GM23248 (cell line): Measurements from ENCODE around the gene SULT1C2. TPM values are rescaled to one million over a fixed set of nuclear protein-coding genes. Genes with fewer than 3 reads are reported as not detected.

ENCODE experiments used
- DNase-seq: peaks from one replicate; pipeline ENCODE4 v3.0.0-alpha.2; 2015
- H2AFZ ChIP-seq: fragments of 200-600 bp; sonication (generic); 2 replicates; pipeline ENCODE4 v1.6.1; 2016; ENCODE audit warnings: antibody characterized with exemption
- H3F3A ChIP-seq: fragments of 200-600 bp; sonication (generic); 2 replicates; pipeline ENCODE4 v1.6.1; 2016; ENCODE audit warnings: mild to moderate bottlenecking, antibody characterized with exemption, mixed run types; ENCODE audit not compliant: insufficient read depth
- H3K27ac ChIP-seq: fragments of 200-600 bp; sonication (generic); 2 replicates; pipeline ENCODE4 v1.5.1; 2016; ENCODE audit warnings: mild to moderate bottlenecking
- H3K27me3 ChIP-seq: fragments of 200-600 bp; sonication (generic); replicated peaks from 2 replicates; pipeline ENCODE4 v1.6.1; 2016; ENCODE audit warnings: mild to moderate bottlenecking; ENCODE audit not compliant: insufficient read depth
- H3K36me3 ChIP-seq: fragments of 200-600 bp; sonication (generic); 2 replicates; pipeline ENCODE4 v1.6.1; 2016; ENCODE audit warnings: low read depth, mild to moderate bottlenecking
- H3K4me1 ChIP-seq: fragments of 200-600 bp; sonication (generic); 2 replicates; pipeline ENCODE4 v1.6.1; 2016; ENCODE audit warnings: mild to moderate bottlenecking; ENCODE audit not compliant: insufficient read depth
- H3K4me2 ChIP-seq: fragments of 200-600 bp; sonication (generic); one replicate; pipeline ENCODE4 v1.6.1; 2016; ENCODE audit warnings: mild to moderate bottlenecking; ENCODE audit not compliant: unreplicated experiment
- H3K4me3 ChIP-seq: fragments of 200-600 bp; sonication (generic); 2 replicates; pipeline ENCODE4 v1.5.1; 2016; ENCODE audit warnings: mild to moderate bottlenecking
- H3K79me2 ChIP-seq: fragments of 200-600 bp; sonication (generic); 2 replicates; pipeline ENCODE4 v1.6.1; 2016; ENCODE audit warnings: mild to moderate bottlenecking; ENCODE audit not compliant: insufficient read depth
- H3K9ac ChIP-seq: fragments of 200-600 bp; sonication (generic); 2 replicates; pipeline ENCODE4 v1.6.1; 2016; ENCODE audit warnings: mild to moderate bottlenecking
- H3K9me2 ChIP-seq: fragments of 200-600 bp; sonication (generic); 2 replicates; pipeline ENCODE4 v1.6.1; 2016; ENCODE audit warnings: mixed run types, mild to moderate bottlenecking, moderate library complexity; ENCODE audit not compliant: insufficient read depth
- H3K9me3 ChIP-seq: fragments of 200-600 bp; sonication (generic); one replicate; pipeline ENCODE4 v1.6.1; 2017; ENCODE audit warnings: low read depth
- H4K20me1 ChIP-seq: fragments of 200-600 bp; sonication (generic); 2 replicates; pipeline ENCODE4 v1.6.0; 2016; ENCODE audit not compliant: insufficient read depth
- EZH2 ChIP-seq: fragments of 200-600 bp; sonication (generic); IDR thresholded peaks from 2 replicates; pipeline ENCODE4 v1.6.1; 2018; ENCODE audit warnings: antibody characterized with exemption, mild to moderate bottlenecking; ENCODE audit not compliant: insufficient read depth, poor library complexity, severe bottlenecking
- EZH2phosphoT487 ChIP-seq: fragments of 200-600 bp; sonication (generic); IDR thresholded peaks from 2 replicates; pipeline ENCODE4 v1.6.1; 2018; ENCODE audit warnings: antibody characterized with exemption, moderate library complexity, mild to moderate bottlenecking, low read depth; ENCODE audit not compliant: insufficient read depth
- WGBS, 2 experiments: methylation state at CpG; one replicate each; pipeline ENCODE4 v1.1.6; 2015 to 2017; ENCODE audit warnings: low lambda C conversion rate in 2 of 2, low coverage in 1 of 2; ENCODE audit errors: missing lambda C conversion rate in 2 of 2; 5-methylcytosine and 5-hydroxymethylcytosine counted together
- in situ Hi-C: fragments of 300-500 bp; cut with MboI; formaldehyde crosslinking; loops from 2 replicates; pipeline ENCODE4 v1.15.0; 2020
- polyA plus RNA-seq: library from polyadenylated mRNA; unstranded; fragments of >200 nt; fragmentation: Nextera tagmentation; extraction: Ambion mirVana; gene quantifications from 2 replicates; pipeline ENCODE4 v1.2.1, GENCODE V29; 2016
- total RNA-seq: library from RNA; depleted of rRNA; stranded (reverse); fragments of >200 nt; shearing (Covaris generic); gene quantifications from 2 replicates; pipeline ENCODE4 v1.2.3, GENCODE V29; 2014

The SULT1C2 gene
- total and polyA plus RNA-seq, 2 experiments from 2014 or later = not detected

DNA sequence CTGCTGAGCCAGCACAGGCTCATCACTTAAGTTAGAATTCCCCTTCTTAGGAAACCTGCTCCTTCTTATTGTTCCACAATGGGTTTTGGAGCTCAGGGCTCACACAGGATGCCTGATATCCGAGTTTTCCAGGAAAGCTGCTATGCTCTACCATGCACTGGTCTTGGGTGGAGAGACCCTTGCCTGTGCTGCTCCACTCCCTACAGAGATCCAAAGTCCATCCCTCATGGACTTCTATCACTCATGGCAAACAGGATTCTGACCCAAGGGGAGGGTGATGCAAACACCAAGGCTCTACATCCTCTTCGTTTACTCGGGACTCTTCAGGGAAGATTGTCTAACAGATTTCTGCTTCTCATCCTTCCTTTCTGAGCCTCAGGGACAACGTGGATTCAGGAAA lies 5.2 kb downstream of the SULT1C2 start:
- Histone ChIP-seq H3K27ac (no peak overlapping the region), H3K9me3 (no peaks in the 10 kb centered on the region), H3K79me2 (no peaks in the 10 kb centered on the region), H3K27me3 (no peaks in the 10 kb centered on the region), H3K36me3 (no peaks in the 10 kb centered on the region), H3K4me3 (no peak overlapping the region), H3K9ac (no peak overlapping the region), H2AFZ (no peak overlapping the region), H4K20me1 (no peaks in the 10 kb centered on the region), H3K4me2 (no peak overlapping the region), H3K9me2 (no peaks in the 10 kb centered on the region), H3K4me1 (peaks cover 17% of the 10 kb centered on the region), H3F3A (peaks cover 19% of the 10 kb centered on the region)
- in situ Hi-C loops = no loop called here
- DNase-seq = no peak
- no peak for TF ChIP-seq EZH2phosphoT487
- no peak for TF ChIP-seq EZH2
- 73 to 75% methylated on average over 4 of the region's 4 CpGs for WGBS, 2 experiments

DNA sequence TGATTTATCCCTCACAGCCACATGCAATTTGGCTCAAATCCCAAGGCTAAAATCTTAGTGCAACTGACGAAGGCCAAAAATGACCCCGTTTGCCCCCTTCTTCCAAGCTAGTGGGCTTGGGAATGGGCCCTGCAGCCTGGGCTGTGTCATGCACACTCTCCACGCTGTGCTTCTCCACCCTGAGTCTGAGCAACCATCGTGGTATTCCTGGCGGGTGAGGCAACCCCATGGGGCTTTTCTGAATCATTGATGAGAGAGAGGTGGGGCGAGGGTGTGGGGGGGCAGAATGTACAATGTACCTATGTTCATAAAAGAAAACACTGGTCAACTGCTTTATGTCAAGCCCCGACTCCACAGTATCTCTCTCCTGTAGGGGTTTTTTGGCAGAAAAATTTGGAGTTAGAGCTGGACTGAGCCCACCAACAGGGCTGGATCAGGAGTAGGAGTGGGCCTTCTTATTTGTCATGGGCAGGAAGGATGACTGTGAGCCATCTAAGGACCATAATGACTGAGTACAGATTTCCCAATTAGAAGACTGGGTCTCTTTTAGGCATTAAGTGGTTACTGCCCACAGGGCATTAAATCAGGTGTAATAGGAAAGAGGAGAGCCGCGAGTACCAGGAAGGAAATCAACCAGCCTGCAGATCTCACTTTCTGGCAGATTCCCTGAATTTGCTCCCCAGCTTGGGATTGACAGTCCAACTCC lies 8.9 kb downstream of the SULT1C2 start:
- peak; percentile 95 for DNase-seq
- Histone ChIP-seq H3K4me3 (no peak overlapping the region), H3K79me2 (no peaks in the 10 kb centered on the region), H2AFZ (peak overlapping the region; percentile 45; the same call in 1 of the 2 replicates), H3K36me3 (no peaks in the 10 kb centered on the region), H3K9me2 (no peaks in the 10 kb centered on the region), H3K27me3 (no peaks in the 10 kb centered on the region), H4K20me1 (no peaks in the 10 kb centered on the region), H3K4me2 (peak overlapping the region; percentile 35), H3F3A (peaks cover 19% of the 10 kb centered on the region), H3K4me1 (peaks cover 17% of the 10 kb centered on the region), H3K9ac (no peak overlapping the region), H3K27ac (peak overlapping the region; percentile 59), H3K9me3 (no peaks in the 10 kb centered on the region)
- no peak for TF ChIP-seq EZH2
- WGBS, 2 experiments = 25 to 27% methylated on average over 9 of the region's 9 CpGs
- in situ Hi-C loops = no loop called here

- Histone ChIP-seq H2AFZ (no peak overlapping the region), H3K79me2 (no peaks in the 10 kb centered on the region), H3K9me2 (no peaks in the 10 kb centered on the region), H4K20me1 (no peaks in the 10 kb centered on the region), H3K27me3 (no peaks in the 10 kb centered on the region), H3K27ac (no peak overlapping the region), H3K4me2 (no peak overlapping the region), H3F3A (peaks cover 14% of the 10 kb centered on the region), H3K4me3 (no peak overlapping the region), H3K4me1 (peaks cover 22% of the 10 kb centered on the region), H3K36me3 (no peaks in the 10 kb centered on the region), H3K9ac (no peak overlapping the region), H3K9me3 (no peaks in the 10 kb centered on the region)
- 76 to 80% methylated on average over 7 of the region's 7 CpGs for WGBS, 2 experiments
- DNase-seq = no peak
- in situ Hi-C loops = no loop called here
- TF ChIP-seq EZH2 (no peak), EZH2phosphoT487 (no peak)
Measured at GRCh38 chr2:108301558-108301957, 12.9 kb downstream of the SULT1C2 start.

DNA sequence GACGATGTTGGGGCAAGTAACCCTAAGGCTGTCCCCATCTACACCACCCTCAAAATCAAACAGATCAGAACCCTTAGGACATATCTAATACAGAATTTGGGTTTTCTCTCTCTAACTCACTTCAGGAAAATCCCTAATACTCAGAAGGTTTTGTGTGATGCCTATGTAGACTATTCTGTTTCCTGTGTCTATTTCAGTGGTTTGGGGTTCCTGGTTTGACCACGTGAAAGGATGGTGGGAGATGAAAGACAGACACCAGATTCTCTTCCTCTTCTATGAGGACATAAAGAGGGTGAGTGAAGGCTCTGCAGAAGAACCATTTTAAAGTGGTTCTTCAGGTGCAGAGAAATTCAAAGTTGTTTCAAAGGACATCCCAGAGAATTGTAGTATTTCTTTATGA lies 16.3 kb downstream of the SULT1C2 start:
- H3K27ac ChIP-seq = no peak overlapping the region
- in situ Hi-C loops = no loop called here
- DNase-seq = no peak
- no peak for TF ChIP-seq EZH2
- no peak for TF ChIP-seq EZH2phosphoT487
- no peaks in the 10 kb centered on the region for H4K20me1 ChIP-seq
- no peak overlapping the region for H3K9ac ChIP-seq
- WGBS, 2 experiments = 67 to 78% methylated on average over 2 of the region's 2 CpGs
- H3K27me3 ChIP-seq = no peaks in the 10 kb centered on the region
- no peaks in the 10 kb centered on the region for H3K9me3 ChIP-seq
- no peak overlapping the region for H3K4me3 ChIP-seq
- H3K36me3 ChIP-seq = no peaks in the 10 kb centered on the region
- H3F3A ChIP-seq = no peaks in the 10 kb centered on the region
- no peak overlapping the region for H2AFZ ChIP-seq
- H3K79me2 ChIP-seq = no peaks in the 10 kb centered on the region
- H3K9me2 ChIP-seq = no peaks in the 10 kb centered on the region
- H3K4me2 ChIP-seq = no peak overlapping the region
- H3K4me1 ChIP-seq = peaks cover 6% of the 10 kb centered on the region
